Hematopoietic multipotent progenitor cell treated with erythropoietin and hydrocortisone succinate and interleukin-3 and kit ligand, for 17 days (in vitro differentiated cells): ENCODE data around the gene SAP30L.

Experiments used
- DNase-seq: peaks from one replicate; pipeline ENCODE4 v3.0.0-alpha.2; 2015; ENCODE audit warnings: low spot score

The SAP30L gene, protein sequence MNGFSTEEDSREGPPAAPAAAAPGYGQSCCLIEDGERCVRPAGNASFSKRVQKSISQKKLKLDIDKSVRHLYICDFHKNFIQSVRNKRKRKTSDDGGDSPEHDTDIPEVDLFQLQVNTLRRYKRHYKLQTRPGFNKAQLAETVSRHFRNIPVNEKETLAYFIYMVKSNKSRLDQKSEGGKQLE

DNA sequence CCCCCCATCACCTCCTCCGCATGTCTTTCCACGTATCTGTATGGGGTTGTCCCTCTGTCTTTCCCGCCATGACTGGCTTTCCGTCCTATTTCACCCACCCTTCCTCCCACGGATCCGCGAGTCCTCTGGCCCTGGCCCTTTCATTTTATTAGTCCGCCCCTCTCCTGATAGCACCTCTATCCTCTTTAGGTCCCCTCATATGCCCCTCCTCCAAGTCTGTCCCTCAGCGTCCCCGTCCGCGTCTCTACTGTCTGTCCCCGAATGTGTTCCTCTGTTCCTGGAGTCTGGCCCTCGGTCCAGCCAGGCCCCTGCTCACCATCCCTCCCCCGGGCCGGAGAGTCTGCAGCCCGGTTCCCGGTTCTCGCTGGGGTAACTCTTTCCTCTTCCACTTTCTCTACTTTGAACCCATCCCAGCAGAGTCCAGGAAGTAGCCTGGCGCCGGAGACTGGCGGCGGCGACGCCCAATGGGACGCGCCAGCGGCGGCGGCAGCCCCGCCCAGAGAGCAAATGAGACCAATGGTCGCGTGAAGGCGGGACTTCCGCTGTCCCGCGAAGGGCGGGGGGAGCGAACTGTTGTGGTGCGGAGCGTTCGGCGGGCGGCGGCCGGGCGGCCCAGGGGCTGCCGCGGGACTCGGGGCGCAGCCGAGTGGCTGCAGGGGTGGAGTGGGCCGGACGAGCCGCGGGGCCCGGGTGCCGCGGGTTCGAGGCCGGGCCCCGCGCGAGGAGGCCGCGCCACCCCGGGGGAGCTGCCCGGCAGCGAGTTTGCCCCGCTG lies at the start of gene SAP30L:
Gene SAP30L, plus strand, starts transcription at position 576 of the 773 bp plus-strand sequence. CDS start 608 bp downstream, outside the sequence.
- peak; percentile 97 for DNase-seq

DNA sequence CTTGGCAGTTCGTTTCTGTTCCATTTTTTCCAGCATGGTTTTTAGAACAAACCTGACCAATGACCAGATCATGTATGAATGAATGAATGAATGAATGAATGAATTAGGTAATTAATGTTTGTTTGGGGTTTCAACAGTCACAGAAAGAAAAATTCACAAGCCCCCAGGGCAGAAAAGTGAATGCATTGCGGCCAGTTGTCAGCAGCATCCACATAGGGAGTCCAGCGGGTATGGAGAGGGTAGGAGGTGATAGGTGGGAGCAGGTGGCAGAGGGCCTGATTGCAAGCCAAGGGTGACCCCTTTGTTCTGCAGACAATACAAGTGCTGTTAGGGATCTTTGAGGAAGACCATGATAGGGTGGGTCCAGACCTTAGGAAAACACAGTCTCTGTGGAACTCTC lies 49.7 kb upstream of the SAP30L start:
- no peak for DNase-seq

DNA sequence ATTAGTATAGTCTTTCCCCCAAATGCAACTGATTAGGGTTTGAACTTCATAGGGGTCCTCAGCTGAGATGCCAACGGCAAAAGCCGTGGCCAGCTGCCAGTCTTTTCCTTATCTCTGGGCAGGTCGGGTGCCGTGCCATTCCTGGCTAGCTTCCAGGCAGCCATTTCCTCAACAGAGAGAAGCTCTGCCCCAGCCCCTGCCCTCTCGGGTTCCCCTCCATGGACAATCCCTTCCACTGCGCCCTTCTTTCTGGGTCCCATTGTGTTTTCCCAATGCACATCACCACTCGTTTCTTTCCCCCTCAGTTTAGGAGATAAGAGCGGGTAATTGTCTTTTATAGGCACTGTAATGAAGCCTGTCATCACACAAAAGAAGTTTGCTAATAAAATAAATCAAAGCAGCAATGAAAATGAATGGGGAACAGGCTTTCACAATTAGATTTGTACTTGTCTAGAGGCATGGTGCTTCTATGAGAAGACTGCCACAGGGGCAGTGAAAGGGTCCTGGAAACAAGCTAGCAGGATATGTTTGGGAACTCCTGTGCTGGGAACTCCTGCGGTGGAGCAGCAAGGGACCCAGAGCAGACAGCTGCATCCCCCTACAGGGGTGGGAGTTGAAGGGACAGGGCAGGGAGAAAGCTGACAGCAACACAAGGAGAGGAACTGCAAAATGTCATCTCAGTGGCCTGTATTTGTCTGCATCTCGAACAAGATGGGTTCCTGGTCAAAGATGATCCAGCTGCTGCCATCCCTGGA lies 48.0 kb upstream of the SAP30L start:
- peak; percentile 91 for DNase-seq

DNA sequence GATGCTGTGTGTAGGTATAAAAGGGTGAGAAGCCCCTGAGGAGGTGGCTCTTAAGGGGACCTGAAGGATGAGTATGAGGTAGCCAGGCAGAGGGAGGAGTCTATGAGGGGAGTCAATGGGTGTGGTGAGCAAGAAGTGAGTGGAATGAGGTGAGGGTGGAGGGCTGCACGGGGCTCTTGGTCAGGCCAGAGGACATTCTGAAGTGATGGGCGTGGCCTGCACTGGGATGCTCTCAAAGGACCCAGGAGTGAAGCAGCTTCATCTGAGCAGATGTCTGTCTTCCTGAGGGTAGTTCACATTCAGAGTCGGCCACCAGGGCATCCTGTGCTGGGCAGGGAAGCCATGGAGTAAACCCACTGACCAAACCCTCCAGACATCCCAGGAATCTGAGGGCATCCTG lies 45.1 kb upstream of the SAP30L start:
- no peak for DNase-seq

DNA sequence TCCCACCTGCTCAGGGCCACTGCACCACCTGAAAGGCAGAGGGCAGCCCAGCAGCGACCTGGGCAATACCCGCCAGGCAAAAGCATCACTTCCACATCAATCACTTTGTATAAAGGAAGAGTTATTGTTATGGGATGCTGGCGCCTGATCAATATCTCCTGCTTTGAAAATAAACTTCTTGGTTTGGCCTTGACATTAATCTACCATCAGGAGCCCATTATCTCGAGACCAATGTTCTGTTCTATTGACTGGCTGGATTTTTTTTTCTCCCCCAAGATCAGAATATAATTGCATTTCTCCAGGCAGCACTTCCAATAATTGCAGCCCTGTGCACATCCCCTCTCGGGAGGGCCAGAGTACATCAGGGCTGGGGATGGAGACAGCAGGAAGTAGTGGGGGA lies 44.4 kb upstream of the SAP30L start:
- no peak for DNase-seq

DNA sequence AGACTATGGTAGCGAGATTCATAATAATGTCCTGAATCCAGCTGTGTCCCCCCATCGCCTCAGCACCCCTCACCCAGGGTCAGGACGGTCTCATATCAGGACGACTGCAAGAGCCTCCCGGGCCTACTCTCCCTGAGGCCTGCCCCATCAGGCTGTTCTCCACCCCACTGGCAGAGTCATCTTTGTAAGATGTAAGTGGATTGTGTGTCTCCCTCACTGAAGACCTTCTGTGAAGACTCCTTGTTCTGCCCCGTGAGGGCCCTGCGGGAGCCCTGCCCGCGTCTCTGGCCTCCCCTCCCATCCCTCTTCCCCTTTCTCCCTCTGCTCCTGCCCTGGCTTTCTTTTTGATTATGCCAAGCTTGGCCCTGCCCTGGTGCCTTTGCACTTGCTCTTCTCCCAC lies 43.9 kb upstream of the SAP30L start:
- DNase-seq = no peak

DNA sequence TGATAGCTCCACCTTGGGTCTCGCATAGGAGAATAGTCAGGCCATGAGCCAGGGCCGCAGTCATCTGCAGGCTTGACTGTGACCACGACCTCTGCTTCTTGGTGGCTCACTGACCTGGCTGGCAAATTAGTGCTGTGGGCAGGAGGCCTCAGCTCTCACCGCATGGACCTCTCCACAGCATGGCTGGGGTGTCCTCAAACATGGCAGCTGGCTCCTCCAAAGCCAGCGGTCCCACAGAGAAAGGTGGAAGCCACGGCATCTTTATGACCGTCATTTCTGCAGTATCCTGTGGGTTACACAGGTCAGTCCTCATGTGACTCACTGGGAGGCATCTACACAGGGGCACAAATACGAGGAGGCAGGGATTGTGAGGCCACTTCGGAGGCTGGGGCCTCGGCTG lies 43.2 kb upstream of the SAP30L start:
- DNase-seq = no peak

DNA sequence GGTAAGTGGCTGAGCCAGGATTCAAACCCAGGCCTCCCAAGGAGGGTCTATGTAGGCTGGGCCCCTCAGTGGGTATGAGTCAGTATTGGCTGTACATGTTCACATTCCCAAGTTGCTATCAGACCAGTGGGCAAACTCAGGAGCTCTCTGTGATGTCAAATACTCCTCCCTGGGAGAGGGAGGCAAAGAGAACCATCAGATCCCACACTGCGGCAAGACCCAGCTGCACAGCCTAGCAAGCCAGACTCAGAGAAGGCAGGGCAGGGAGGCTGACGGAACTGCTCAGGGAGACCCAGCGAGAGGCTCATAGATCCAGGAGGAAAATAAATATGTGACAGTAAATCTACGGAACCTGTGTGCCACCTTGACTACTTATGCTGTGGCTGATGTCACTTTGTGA lies 42.6 kb upstream of the SAP30L start:
- no peak for DNase-seq

DNA sequence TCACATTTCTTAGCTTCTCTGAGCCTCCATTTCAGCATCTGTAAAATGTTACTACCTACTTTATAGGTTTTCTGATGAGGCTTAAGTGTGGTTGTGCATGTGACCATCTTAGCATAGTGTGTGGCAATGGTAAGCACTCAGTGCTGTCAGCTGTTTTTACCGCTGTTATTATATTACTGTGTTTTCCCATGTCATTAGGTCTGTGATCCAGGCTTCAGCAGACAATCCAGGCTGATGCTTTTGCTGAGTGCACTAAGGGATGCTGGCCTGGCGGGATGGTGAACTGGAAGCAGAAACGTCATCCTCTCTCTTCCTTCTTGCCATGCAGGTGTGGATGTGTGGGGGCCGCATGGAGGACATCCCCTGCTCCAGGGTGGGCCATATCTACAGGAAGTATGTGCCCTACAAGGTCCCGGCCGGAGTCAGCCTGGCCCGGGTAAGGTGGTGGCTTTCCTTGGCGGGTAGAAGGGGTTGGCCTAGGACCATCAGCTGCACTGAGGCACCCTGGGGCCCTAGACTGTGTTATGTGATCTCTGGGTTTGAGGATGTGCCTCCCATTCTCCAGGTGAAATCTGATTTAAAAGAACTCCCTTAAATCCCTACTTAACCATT lies 41.9 kb upstream of the SAP30L start:
- DNase-seq = no peak

DNA sequence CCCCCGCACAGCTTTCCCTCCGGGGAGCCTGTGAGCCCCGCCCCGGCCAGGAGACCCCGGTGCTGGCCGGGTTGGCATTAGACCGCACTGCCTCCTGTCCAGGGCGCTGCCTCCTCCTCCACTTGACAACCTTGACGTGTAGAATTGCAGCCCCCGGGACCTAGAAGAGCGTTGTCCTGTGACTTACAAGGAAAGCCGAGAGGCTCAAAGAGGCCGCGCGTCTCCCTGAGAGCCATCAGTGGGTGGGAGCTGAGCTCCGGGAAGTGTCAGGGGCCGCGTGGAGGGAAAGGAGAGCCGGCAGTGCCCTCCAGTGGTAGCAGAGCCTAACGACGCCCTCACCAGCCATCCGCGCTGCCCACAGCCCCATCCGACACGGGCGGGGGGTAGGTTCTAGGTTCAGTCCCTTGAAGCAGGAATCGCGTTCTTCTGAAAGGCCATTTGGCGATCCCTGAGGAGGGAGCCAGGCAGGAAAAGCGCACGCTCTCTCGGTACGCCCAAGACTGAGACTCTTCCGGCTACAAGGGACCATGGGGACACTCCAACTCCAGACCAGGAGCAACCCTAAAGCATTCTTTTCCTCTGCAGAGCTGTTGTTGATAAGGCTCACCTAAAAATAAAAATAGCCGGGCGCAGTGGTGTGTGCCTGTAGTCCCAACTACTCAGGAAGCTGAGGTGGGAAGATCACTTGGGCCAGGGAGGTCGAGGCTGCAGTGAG lies 40.6 kb upstream of the SAP30L start:
- peak; percentile 82 for DNase-seq

DNA sequence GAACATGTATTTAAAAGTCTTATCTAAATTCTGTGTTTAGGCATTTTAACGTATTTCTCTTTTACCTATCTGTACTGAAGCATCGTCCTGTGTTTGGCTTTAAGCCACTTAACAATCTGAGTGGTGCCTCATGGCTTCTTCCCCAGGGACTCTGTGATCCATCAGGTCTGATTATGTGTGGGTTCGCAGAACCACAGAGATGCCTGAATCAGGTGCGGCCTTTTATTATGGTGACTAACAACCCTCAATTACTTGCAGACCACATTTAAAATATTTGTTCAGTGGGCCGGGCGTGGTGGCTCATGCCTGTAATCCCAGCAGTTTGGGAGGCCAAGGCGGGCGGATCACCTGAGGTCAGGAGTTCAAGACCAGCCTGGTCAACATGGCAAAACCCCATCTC lies 39.6 kb upstream of the SAP30L start:
- DNase-seq = no peak

DNA sequence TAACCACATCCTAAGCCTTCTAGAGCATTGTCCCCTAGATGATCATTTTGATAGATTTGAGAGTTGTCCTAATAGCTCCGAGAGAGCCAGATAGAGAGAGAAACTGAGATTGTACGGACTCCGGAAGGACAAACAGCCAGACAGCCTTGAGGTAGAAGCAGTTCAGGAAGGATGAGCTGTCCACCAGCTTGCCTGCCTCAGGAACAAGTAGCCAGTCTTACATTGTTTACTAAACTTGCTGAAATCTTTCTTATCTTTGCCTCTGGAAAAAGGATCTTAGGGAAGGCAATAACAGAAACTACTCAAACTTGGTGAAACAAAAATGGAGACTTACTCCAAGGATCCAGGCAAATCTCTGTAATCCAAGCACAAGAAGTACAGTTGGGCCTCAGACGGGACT lies 39.0 kb upstream of the SAP30L start:
- no peak for DNase-seq

DNA sequence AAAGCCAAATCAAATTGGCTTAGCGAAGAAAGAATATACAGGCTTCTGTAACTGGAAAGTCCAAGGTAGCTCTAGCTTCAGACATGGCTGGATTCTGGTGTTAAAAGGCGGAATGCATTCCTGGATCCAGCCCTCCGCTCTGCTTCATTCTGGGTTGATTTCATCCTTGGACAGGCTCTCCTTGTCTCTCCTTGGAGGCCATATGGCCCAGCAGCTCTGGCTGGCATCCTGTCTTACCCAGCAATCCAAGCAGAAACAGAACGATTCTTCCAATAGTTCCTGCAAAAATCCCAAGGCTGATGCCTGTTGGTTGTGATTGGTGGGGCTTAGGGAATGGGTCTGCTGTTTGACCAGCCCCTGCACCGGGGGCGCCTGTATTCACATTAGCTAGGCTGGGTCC lies 37.0 kb upstream of the SAP30L start:
- DNase-seq = no peak

DNA sequence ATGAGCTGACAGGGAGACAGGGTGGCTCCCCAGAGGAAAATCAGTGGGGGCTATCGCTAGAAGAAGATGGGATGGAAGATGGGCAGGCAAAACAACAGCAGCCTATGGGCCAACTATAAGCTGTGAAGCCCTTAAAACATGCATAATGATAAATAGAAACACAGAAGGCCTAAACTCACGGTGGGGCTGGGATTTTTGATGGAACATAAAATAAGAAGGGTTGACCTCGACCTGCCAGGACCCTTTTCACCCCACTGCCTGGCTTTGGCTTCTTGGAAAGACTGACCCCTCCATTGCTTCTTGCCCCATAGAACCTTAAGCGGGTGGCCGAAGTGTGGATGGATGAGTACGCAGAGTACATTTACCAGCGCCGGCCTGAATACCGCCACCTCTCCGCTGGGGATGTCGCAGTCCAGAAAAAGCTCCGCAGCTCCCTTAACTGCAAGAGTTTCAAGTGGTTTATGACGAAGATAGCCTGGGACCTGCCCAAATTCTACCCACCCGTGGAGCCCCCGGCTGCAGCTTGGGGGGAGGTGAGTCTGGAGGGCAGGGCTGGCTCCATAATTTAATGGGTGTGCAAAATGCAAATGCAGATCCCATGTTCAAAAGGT lies 36.5 kb upstream of the SAP30L start:
- no peak for DNase-seq

DNA sequence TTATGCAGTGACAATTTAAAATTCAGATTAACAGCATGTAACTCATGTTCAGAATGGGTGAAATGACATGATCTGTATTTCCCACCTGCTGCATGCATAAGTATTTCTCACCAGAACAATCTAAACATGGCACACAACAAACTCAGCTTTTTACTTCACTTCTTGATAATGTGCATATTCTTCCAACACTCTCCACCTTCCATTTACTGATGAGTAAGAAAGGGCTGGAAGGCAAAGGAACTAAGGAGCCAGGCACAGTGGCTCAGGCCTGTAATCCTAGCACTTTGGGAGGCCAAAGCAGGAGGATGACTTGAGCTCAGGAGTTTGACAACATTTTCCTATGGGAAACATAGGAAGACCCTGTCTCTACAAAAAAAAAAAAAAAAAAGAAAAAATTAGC lies 35.8 kb upstream of the SAP30L start:
- no peak for DNase-seq

DNA sequence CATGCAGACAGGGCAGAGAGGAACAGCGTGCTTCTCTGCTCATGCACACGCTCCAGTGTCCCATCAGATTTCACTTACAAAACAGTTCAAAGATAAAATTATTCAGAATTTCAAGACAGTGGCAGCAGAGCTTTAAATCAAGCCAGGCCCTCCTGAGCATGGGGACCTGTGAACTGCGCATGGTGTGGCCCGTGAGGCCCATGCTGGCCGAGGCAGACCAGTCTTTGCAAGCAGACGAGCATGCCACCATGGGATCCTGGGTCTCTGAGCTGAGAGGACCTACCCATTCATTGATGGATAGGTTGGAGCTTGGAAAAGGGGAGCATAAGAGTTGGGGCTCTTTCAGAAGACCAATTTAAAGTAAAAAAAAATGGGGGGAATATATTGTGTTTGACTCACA lies 35.0 kb upstream of the SAP30L start:
- no peak for DNase-seq

DNA sequence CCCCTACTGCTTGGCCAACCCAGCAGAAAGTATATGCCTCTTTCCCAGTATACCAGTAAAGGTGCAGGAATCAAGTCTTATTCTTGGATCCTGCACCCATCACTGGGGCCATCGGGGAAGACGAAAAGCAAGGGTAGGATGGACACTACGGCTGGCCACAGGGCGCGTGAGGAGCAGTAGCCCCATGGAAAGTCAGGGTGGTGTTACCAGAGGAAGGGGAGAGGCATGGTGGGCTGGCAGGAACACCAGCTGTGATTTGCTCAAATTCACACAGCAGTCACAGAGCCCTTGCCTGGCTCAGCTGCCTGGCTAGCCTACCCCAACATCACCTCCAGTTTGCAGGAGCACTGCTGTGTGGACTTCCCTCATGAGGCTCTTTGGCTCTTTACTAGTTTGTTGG lies 34.5 kb upstream of the SAP30L start:
- no peak for DNase-seq

DNA sequence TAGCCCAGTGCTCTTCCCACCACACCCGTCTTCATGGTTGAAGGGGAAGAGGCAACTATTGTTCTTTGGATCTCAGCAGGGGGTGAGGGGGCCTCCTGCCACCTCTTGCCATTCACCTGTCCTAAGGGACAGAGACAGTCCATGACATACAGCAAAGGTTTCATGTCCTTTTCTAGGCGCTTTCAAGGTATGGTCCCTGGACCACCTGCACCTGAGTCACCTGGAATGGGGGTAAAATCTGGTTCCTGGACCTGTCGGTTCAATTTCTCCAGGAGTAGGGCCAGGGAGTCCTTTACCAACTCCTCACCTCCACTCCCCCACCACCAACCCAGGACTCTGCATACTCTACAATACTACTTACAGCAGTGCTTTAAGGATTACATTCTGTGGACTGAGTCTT lies 33.5 kb upstream of the SAP30L start:
- no peak for DNase-seq

DNA sequence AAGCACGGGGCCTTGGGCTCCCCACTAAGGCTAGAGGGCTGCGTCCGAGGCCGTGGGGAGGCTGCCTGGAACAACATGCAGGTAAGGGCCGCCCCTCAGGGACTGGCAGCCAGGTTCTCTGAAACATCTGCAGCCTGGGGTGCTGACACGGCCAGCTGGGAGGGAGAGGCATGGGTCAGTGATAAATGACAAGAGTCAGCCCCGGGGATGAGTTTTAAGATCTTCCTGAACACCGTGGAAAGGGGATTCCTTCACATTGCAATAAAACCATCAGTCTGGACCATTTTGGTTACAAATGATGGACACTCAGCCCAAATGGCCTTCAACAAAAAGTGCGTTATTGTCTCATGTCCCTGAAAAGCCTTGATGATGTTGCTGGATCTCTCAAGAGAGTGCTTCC lies 32.9 kb upstream of the SAP30L start:
- no peak for DNase-seq

DNA sequence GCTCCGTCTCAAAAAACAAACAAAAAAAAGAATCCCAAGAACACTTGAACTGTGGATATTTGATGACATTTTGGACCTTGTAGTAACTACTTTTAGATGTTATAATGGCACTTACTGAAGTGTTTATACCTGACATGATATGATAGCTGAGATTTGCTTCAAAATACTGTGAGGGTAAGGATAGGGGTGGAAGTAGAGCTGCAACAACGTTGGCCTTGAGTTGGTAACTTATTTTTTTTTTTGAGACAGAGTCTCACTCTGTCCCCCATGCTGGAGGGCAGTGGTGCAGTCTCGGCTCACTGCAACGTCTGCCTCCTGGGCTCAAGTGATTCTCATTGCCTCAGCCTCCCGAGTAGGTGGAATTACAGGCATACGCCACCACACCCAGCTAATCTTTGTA lies 30.7 kb upstream of the SAP30L start:
- no peak for DNase-seq

DNA sequence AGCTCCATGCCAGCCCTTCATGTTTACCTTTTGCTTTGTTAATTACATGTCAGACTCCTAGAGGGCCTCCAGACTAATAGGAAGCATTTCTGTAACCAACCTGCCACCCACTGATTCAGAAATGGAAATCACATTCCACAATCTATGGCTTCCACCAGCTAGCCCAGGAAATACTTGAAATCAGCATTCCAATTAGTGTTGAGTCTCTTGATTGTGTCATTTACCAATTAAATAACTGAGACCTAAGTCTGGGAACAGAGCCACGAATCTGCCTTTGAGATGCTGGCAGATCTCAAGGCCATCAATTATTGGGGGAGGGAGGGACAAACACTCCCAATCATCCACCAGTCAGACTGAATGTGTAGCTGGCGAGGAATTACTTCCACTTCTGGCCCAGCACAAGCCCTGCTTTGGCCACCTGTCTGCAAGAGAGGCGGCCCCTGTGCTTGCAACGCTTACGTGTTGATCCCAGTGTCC lies 27.4 kb upstream of the SAP30L start:
- no peak for DNase-seq

DNA sequence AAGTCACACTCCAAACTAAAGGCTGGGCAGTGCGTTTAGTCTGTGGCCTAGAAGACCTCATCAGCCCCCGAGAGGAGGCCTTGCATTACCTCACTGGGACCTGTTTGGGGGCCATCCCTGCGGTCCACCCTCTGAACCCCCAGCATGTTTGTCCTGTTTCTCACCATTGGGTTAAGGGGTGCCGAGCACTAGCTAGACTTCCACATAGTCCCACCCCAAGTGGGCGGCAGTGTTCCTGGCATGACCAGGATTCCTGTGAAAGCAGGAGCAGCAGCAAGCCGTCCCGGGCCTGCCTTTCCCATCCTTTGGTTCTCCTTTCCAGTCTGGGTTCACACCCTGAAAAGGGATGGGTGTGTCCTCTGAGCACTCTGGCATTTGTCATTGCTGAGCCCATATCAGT lies 26.6 kb upstream of the SAP30L start:
- DNase-seq = no peak
